Endothelial cell (in vitro differentiated cells): ENCODE results near the gene CFD. TPM values are rescaled to one million over a fixed set of nuclear protein-coding genes. Genes with fewer than 3 reads are reported as not detected.
"Not testable (repeated sequence)": the region's sequence is repeated elsewhere in the genome, so short reads cannot be mapped to it uniquely, and the experiment has no call there.

ENCODE experiments used
- DNase-seq: peaks from one replicate; pipeline ENCODE4 v3.0.0; 2021; ENCODE audit warnings: low spot score
- H3K27ac Mint-ChIP-seq: one replicate; pipeline ENCODE4 v1.8.0; 2021; ENCODE audit warnings: mixed read lengths, inconsistent platforms; ENCODE audit not compliant: unreplicated experiment
- H3K27me3 Mint-ChIP-seq: one replicate; pipeline ENCODE4 v1.8.0; 2021; ENCODE audit warnings: mild to moderate bottlenecking, moderate library complexity, mixed read lengths, inconsistent platforms; ENCODE audit not compliant: unreplicated experiment
- H3K36me3 Mint-ChIP-seq: one replicate; pipeline ENCODE4 v1.8.0; 2021; ENCODE audit warnings: mild to moderate bottlenecking, low read depth, mixed read lengths, inconsistent platforms; ENCODE audit not compliant: unreplicated experiment
- H3K4me1 Mint-ChIP-seq: one replicate; pipeline ENCODE4 v1.8.0; 2021; ENCODE audit warnings: mild to moderate bottlenecking, mixed read lengths, inconsistent platforms; ENCODE audit not compliant: unreplicated experiment
- H3K4me3 Mint-ChIP-seq: one replicate; pipeline ENCODE4 v1.8.0; 2021; ENCODE audit warnings: mild to moderate bottlenecking, mixed read lengths, inconsistent platforms; ENCODE audit not compliant: unreplicated experiment
- H3K9me3 Mint-ChIP-seq: one replicate; pipeline ENCODE4 v1.8.0; 2021; ENCODE audit warnings: mixed read lengths, inconsistent platforms; ENCODE audit not compliant: unreplicated experiment
- total RNA-seq: library from RNA; stranded (reverse); fragmentation: NEBNext Ultra II Directional; extraction: Animal tissue kit (Norgen Biotek cat#: 25700); gene quantifications from one replicate; pipeline ENCODE4 v1.2.1, GENCODE V29; 2021; ENCODE audit not compliant: unreplicated experiment
- TF ChIP-seq, protein P1 (sequence below): fragments of 200-600 bp; sonication (generic); IDR thresholded peaks from one replicate; pipeline ENCODE4 v1.5.0; 2021; ENCODE audit warnings: antibody characterized with exemption; ENCODE audit not compliant: unreplicated experiment

CFD gene
- total RNA-seq, 1 donor from 2014 or later, result 0.46 TPM

DNA sequence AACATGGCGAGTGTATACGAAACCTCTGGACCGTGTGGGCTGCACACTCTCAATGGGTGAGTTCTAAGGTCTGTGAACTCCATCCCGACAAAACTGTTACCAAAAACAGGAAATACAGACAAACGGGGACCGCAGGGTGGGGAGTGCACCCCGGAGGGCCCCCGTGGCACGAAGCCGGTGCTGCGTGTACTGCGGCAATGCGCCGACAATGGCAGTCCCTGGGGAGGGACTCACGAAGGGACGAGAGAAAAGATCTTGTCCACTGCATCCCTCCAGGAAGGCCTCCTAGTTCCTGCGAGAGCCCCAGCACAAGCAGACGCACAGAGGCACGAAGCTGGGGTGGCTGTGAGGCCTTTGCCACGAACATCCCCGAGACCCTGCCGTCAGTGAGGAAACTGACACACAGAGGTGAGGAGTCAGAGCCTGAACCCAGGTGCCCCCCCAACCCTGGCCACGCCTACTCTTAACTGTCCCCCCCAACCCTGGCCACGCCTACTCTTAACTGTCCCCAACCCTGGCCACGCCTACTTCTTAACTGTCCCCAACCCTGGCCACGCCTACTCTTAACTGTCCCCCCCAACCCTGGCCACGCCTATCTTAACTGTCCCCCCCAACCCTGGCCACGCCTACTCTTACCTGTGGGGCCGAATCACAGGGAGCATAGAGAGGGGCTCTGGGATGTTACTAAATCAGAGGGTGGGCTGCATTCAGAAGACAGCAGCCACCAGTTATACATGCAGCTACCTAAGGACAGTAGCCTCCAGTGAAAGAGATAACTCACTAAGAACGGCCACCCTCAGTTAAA lies 29.3 kb downstream of the CFD start:
- Mint-ChIP-seq H3K9me3 (no peaks in the 10 kb centered on the region), H3K27ac (no peak overlapping the region), H3K4me3 (no peak overlapping the region), H3K4me1 (peaks cover 6% of the 10 kb centered on the region), H3K36me3 (peaks cover 7% of the 10 kb centered on the region), H3K27me3 (peaks cover 6% of the 10 kb centered on the region)
- TF ChIP-seq, protein P1, sequence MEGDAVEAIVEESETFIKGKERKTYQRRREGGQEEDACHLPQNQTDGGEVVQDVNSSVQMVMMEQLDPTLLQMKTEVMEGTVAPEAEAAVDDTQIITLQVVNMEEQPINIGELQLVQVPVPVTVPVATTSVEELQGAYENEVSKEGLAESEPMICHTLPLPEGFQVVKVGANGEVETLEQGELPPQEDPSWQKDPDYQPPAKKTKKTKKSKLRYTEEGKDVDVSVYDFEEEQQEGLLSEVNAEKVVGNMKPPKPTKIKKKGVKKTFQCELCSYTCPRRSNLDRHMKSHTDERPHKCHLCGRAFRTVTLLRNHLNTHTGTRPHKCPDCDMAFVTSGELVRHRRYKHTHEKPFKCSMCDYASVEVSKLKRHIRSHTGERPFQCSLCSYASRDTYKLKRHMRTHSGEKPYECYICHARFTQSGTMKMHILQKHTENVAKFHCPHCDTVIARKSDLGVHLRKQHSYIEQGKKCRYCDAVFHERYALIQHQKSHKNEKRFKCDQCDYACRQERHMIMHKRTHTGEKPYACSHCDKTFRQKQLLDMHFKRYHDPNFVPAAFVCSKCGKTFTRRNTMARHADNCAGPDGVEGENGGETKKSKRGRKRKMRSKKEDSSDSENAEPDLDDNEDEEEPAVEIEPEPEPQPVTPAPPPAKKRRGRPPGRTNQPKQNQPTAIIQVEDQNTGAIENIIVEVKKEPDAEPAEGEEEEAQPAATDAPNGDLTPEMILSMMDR, result no peak
- no peak for DNase-seq

DNA sequence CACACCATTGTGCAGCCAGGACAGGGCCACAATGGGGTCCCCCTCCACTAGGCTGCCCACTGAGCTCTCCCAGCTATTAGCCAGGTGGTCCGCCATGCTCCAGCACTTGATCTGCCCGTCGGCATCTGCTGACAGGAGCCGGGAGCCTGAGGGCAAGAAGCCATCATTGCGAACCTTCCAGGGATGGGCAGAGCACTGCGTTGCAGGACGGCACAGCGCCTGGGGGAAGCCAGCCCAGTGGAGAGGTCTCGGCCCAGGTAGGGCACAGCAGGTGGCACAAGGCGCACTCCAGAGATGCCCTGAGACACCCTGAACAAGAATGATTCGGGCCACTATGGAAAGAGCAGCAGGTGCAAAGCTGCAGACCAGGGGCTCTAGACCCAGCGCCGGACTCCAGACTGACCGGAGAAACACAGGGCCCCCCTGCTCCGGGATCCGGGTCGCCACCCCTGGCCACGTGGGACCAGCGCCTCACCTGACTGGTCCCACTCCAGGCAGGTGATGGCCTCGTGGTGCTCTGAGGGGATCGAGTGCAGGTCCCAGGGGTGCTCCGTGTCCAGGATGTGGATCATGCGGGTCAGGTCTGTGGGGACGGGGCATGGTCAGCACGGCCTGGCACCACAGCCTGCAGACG lies 30.3 kb downstream of the CFD start:
- H3K27ac Mint-ChIP-seq, result no peak overlapping the region
- H3K27me3 Mint-ChIP-seq, result peaks cover 6% of the 10 kb centered on the region
- TF ChIP-seq, protein P1, result no peak
- no peak overlapping the region for H3K4me3 Mint-ChIP-seq
- H3K9me3 Mint-ChIP-seq, result no peaks in the 10 kb centered on the region
- no peak for DNase-seq
- peaks cover 7% of the 10 kb centered on the region for H3K36me3 Mint-ChIP-seq
- peaks cover 6% of the 10 kb centered on the region for H3K4me1 Mint-ChIP-seq

DNA sequence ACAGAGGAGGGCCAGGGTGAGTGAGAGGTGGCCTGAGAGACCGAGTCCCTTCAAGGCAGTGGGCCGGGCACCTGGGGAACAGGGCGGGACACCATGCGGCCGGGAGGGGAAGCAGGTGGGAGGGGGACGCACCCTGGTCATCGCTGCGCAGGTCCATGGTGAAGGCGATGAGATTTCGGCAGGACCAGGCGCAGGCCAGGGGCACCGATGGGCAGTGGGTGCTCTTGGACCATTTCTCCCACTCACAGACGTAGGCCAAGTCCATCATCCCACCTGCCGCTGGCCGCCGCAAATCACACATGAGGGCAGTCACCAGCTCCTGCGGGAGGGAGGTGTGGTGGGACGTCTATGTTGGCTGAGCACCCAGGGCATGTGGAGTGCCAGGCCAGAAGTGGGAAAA lies 31.4 kb downstream of the CFD start:
- H3K4me3 Mint-ChIP-seq, result peak overlapping the region; percentile 77

DNA sequence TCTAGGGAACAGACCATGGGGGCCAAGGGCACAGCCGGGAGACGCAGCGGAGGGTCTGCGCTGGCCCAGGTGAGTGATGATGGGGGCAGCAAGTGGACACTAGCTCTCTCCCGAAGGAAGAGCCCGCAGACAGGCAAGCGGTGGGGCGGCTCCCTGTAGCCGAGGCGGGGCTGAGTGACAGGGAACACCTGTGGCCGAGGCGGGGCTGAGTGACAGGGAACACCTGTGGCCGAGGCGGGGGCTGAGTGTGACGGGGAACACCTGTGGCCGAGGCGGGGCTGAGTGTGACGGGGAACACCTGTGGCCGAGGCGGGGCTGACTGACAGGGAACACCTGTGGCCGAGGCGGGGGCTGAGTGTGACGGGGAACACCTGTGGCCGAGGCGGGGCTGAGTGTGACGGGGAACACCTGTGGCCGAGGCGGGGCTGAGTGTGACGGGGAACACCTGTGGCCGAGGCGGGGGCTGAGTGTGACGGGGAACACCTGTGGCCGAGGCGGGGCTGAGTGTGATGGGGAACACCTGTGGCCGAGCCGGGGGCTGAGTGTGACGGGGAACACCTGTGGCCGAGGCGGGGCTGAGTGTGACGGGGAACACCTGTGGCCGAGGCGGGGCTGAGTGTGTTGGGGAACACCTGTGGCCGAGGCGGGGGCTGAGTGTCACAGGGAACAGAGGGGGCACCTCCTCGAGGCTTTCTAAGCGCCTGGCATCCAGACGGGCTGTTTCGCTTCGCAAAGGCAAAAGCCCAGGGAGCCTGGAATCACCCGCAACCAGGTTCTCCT lies 32.1 kb downstream of the CFD start:
- DNase-seq, H3K4me1 Mint-ChIP-seq, H3K9me3 Mint-ChIP-seq, H3K27me3 Mint-ChIP-seq, H3K27ac Mint-ChIP-seq, H3K36me3 Mint-ChIP-seq: not testable (repeated sequence)
- peak overlapping the region; percentile 77 for H3K4me3 Mint-ChIP-seq

More for the DNA sequence above, 31.4 kb downstream of the CFD start:
- DNase-seq, result no peak
- Mint-ChIP-seq H3K4me1 (peaks cover 6% of the 10 kb centered on the region), H3K36me3 (peaks cover 7% of the 10 kb centered on the region), H3K27me3 (peaks cover 6% of the 10 kb centered on the region), H3K27ac (peak overlapping the region; percentile 30), H3K9me3 (no peaks in the 10 kb centered on the region)
- TF ChIP-seq, protein P1, result no peak

DNA sequence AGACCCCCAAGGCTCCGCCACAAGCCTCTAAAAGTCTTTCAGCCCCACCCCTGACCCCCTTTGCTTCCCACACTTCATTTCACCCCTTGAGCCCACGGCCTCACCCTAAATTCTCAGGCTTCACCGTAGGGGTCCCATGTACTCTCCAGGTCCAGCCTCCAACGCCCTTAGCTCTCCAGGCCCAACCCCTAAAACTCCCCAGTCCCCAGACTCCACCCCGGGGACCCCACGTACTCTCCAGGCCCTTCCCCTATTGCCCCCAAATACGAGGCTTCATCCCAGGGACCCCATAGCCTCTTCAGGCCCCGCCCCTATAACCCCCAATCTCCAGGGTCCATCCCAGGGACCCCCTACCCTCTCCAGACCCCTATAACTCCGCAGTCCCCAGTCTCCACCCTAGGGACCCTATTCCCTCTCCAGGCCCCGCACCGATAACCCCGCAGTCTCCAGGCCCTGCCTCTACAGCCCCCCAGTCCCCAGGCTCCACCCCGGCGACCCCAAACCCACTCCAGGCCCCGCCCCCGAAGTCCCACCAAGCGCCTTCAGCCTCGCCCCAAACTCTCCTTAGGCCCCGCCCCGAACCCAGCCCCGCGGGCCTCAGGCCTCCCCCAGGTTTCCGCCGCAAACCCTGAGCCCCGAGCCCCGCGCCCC lies 32.9 kb downstream of the CFD start:
- H3K27ac Mint-ChIP-seq, result peak overlapping the region; percentile 67
- TF ChIP-seq, protein P1, result no peak
- no peaks in the 10 kb centered on the region for H3K9me3 Mint-ChIP-seq
- peaks cover 3% of the 10 kb centered on the region for H3K36me3 Mint-ChIP-seq
- DNase-seq, result peak; percentile 26
- peaks cover 6% of the 10 kb centered on the region for H3K27me3 Mint-ChIP-seq
- peak overlapping the region; percentile 93 for H3K4me3 Mint-ChIP-seq
- peaks cover 6% of the 10 kb centered on the region for H3K4me1 Mint-ChIP-seq
